ENCODE data around the gene BICRA. TPM values are rescaled to one million over a fixed set of nuclear protein-coding genes. Genes with fewer than 3 reads are reported as not detected.

The BICRA gene
- total and polyA plus RNA-seq, 2 of the 8 experiments (the other 6 are each of a cell fraction or from before 2014, with no cell fraction given) = 1.5 to 29.2 TPM

- TF ChIP-seq KDM1A (IDR thresholded peaks at IDR 0.05; ENCODE audit: borderline replicate concordance, low read length) (no peak), MAFK (IDR thresholded peaks at IDR 0.05; ENCODE audit: low read depth, low read length) (no peak), CTBP2 (IDR thresholded peaks at IDR 0.05; ENCODE audit: borderline replicate concordance, insufficient read depth, insufficient read length, low read length) (no peak), HDAC2 (IDR thresholded peaks at IDR 0.05; ENCODE audit: borderline replicate concordance in 1 of 2, low read depth in 2 of 2, low read length in 2 of 2) (no peak), SIRT6 (IDR thresholded peaks at IDR 0.05; ENCODE audit: low read length) (no peak), ZNF274 (IDR thresholded peaks at IDR 0.05; ENCODE audit: borderline replicate concordance, extremely low read depth, low read length) (no peak), ATF2 (IDR thresholded peaks at IDR 0.05; ENCODE audit: low read length) (no peak), TAF1 (IDR thresholded peaks at IDR 0.05; ENCODE audit: low read depth, low read length) (no peak), SRF (IDR thresholded peaks at IDR 0.05; ENCODE audit: low read depth, low read length) (no peak), CHD2 (IDR thresholded peaks at IDR 0.05; ENCODE audit: low read length) (no peak), POU5F1 (IDR thresholded peaks at IDR 0.05; ENCODE audit: low read depth, low read length) (no peak), TCF12 (IDR thresholded peaks at IDR 0.05; ENCODE audit: low read depth, low read length) (no peak)
- no peak overlapping the region for H2AFZ ChIP-seq (ENCODE audit: low read length)
- no peak overlapping the region for H3K56ac ChIP-seq (replicated peaks; ENCODE audit: insufficient read length, low read depth, low read length)
- no peak overlapping the region for H2BK12ac ChIP-seq (ENCODE audit: low read depth, low read length)
- peaks cover 19 to 26% of the 10 kb centered on the region in 2 experiments for H4K20me1 ChIP-seq (replicated peaks in 1 of 2; ENCODE audit: control insufficient read depth in 1 of 2, insufficient read depth in 2 of 2, low read length in 2 of 2)
- FAIRE-seq (no peak), DNase-seq (ENCODE audit: low read depth in 1 of 2, low spot score in 2 of 2) (no peak)
- no peak overlapping the region for H3K23ac ChIP-seq (ENCODE audit: insufficient read length)
- no peak overlapping the region for H3K4me3 ChIP-seq (ENCODE audit: extremely low read depth in 1 of 4, insufficient read depth in 2 of 4, low read depth in 3 of 4, low read length in 4 of 4)
- H3K4ac ChIP-seq (replicated peaks; ENCODE audit: insufficient read length, low read depth, low read length) = no peak overlapping the region
- 90% methylated on average over 13 of the region's 13 CpGs; no CpG with 5 or more reads in 1 of the 2 experiments for WGBS, 2 experiments (ENCODE audit: extremely low coverage in 1 of 2, insufficient coverage in 1 of 2, insufficient read length in 1 of 2, insufficient replicate concordance in 2 of 2, low coverage in 1 of 2, low lambda C conversion rate in 2 of 2, missing lambda C conversion rate in 1 of 2)
- H4K91ac ChIP-seq (replicated peaks; ENCODE audit: insufficient read length, low read length) = no peak overlapping the region
- H2BK20ac ChIP-seq (ENCODE audit: low read length) = no peak overlapping the region
- H4K5ac ChIP-seq (ENCODE audit: insufficient read length, low read depth, low read length) = no peak overlapping the region
- H2BK5ac ChIP-seq (ENCODE audit: low read depth, low read length) = no peak overlapping the region
- H3K79me1 ChIP-seq (ENCODE audit: low read depth, low read length) = peaks cover 15% of the 10 kb centered on the region
- H2AK5ac ChIP-seq (ENCODE audit: low read depth, low read length) = no peak overlapping the region
- no peaks in the 10 kb centered on the region for H3K27me3 ChIP-seq (replicated peaks in 1 of 4; ENCODE audit: control insufficient read depth in 3 of 4, extremely low read depth in 1 of 4, insufficient read depth in 3 of 4, low read length in 3 of 4)
- H2BK120ac ChIP-seq (replicated peaks; ENCODE audit: low read depth, low read length) = no peak overlapping the region
- H4K8ac ChIP-seq (ENCODE audit: extremely low read depth, insufficient read depth, low read length) = no peak overlapping the region
- no peak overlapping the region for H3K18ac ChIP-seq (ENCODE audit: extremely low read depth, low read length)
- ChIA-PET CTCF (ENCODE audit: partially characterized antibody) (no interaction called here), POLR2A (ENCODE audit: partially characterized antibody) (interaction anchor here (1.1 kb wide), 1 partner anchor 44 kb away, joined by 5 read pairs; no protein-coding TSS in a partner anchor)
- H3K36me3 ChIP-seq (ENCODE audit: control insufficient read depth in 2 of 4, insufficient read depth in 4 of 4, low read length in 3 of 4) = peaks cover 0 to 6% (median 0%) of the 10 kb centered on the region in 4 experiments; a peak in 1 of 8 replicates
- H3K4me1 ChIP-seq (replicated peaks in 1 of 4; ENCODE audit: control insufficient read depth in 3 of 4, insufficient read depth in 4 of 4, low read length in 3 of 4) = no peaks in the 10 kb centered on the region
- peaks cover 0 to 5% of the 10 kb centered on the region in 2 experiments; a peak in 1 of 4 replicates for H3K9me3 ChIP-seq (ENCODE audit: insufficient read depth in 2 of 2, low read depth in 1 of 2, low read length in 1 of 2)
- H3K27ac ChIP-seq (ENCODE audit: low read depth, low read length) = no peak overlapping the region
- H3K14ac ChIP-seq (ENCODE audit: insufficient read length) = no peak overlapping the region
- peaks cover 0 to 74% of the 10 kb centered on the region in 2 experiments; a peak in 2 of 4 replicates for H3K79me2 ChIP-seq (ENCODE audit: control insufficient read depth in 1 of 2, insufficient read depth in 2 of 2, low read length in 2 of 2)
- no peak overlapping the region for H2BK15ac ChIP-seq (ENCODE audit: low read length)
- no peak overlapping the region for H3K4me2 ChIP-seq (ENCODE audit: insufficient read depth in 1 of 2, low read depth in 2 of 2, low read length in 2 of 2)
- no peaks in the 10 kb centered on the region for H3K23me2 ChIP-seq (ENCODE audit: low read depth, low read length)
- H3K9ac ChIP-seq (replicated peaks in 1 of 4; ENCODE audit: extremely low read depth in 1 of 4, low read depth in 3 of 4, low read length in 3 of 4) = no peak overlapping the region
Observed at GRCh38 chr19:47653856-47654255, 44.9 kb downstream of the BICRA start.

Data from H1 (cell line).